ENCODE results near the gene VPREB3.

Gene VPREB3

DNA sequence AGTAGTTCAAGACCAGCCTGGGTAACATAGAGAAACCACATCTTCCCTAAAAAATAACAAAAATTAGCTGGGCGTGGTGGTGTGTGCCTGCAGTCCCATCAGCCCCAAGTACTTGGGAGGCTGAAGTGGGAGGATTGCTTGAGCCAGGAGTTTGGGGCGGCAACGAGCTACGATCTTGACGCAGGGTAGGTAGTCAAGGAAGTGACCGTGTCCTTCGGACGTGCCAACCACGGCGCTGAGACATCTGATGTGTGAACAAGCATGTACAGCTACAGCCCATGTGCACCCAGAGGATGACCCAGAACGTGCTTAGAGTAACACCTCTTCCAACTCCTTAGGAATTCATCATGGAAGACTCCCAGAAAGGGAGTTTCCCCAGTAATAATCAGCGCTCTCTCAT is 42.0 kb downstream of the VPREB3 start:
- TF ChIP-seq, protein P1, sequence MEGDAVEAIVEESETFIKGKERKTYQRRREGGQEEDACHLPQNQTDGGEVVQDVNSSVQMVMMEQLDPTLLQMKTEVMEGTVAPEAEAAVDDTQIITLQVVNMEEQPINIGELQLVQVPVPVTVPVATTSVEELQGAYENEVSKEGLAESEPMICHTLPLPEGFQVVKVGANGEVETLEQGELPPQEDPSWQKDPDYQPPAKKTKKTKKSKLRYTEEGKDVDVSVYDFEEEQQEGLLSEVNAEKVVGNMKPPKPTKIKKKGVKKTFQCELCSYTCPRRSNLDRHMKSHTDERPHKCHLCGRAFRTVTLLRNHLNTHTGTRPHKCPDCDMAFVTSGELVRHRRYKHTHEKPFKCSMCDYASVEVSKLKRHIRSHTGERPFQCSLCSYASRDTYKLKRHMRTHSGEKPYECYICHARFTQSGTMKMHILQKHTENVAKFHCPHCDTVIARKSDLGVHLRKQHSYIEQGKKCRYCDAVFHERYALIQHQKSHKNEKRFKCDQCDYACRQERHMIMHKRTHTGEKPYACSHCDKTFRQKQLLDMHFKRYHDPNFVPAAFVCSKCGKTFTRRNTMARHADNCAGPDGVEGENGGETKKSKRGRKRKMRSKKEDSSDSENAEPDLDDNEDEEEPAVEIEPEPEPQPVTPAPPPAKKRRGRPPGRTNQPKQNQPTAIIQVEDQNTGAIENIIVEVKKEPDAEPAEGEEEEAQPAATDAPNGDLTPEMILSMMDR (conservative IDR thresholded peaks at IDR 0.05) = no peak
- H3K27ac ChIP-seq = no peak overlapping the region

DNA sequence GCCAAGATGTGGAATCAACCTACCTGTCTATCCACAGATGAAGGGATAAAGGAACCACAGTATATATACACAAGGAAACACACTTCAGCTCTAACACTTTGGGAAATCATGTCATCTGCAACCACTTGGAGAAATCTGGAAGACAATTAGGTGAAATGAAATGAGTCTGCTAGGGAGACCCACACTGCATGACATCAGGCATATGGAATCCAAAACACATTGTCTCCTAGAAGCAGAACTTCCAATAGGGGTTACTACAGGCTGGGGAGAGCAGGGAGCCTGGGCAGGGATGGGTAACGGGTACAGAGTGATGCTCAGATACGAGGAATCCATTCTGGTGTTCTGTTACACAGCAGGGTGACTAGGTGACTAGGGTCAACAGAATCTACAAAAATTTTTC is 45.1 kb downstream of the VPREB3 start:
- no peak overlapping the region for H3K27ac ChIP-seq
- TF ChIP-seq, protein P1 (conservative IDR thresholded peaks at IDR 0.05) = no peak

DNA sequence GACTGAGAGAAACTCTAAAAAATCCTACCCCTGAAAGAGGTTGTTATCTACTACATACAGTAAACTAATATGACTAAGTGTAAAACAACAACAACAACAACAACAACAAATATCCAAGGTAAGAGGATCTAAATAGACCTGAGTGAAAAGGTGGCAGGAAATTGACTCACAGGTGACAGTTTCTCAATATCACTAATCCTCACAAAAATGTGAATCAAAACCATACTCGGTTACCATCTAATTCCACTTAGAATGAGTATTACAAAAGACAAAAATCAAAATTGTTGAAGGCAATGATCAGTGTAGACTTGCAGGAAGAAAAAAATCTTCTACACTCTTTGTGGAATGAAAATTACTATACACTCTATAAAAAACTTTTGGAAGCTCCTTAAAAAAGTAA is 46.0 kb downstream of the VPREB3 start:
- no peak overlapping the region for H3K27ac ChIP-seq
- TF ChIP-seq, protein P1 (conservative IDR thresholded peaks at IDR 0.05) = no peak

DNA sequence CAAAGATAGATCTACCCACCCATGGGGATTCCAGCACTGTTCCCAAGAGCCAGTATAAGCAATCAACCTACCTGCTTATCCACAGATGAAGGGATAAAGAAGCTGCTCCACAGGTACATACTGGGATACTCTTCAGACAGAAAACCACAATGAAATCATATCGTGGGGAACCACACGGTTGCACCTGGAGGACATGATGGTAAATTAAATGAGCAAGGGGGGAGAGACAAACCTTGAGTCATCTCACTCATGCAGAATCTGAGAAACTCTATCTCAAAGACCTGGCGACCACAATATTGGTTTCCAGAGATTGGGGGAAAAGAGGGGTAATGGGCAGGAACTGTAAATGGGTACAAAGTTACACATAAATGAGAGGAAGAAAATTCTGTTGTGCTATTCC is 48.9 kb downstream of the VPREB3 start:
- TF ChIP-seq, protein P1 (conservative IDR thresholded peaks at IDR 0.05) = no peak
- no peak overlapping the region for H3K27ac ChIP-seq

DNA sequence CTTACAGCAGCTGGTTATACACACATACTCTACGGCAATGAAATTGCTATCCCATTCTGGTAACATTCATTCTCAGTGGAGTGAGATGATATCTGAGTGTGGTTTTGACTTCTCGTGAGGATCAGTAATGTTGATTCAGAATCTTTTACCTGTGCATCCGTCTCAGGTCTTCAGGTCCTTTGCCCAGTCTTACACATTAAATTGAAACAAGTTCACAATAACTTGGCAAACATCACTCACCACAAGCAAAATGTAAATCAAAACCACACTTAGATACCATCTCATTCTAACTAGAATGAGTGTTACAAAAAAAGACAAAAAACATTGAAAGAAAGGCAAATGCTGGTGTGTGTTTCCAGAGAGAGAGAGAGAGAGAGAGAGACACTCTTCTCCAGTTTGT is 49.4 kb downstream of the VPREB3 start:
- TF ChIP-seq, protein P1 (conservative IDR thresholded peaks at IDR 0.05) = no peak
- H3K27ac ChIP-seq = no peak overlapping the region

DNA sequence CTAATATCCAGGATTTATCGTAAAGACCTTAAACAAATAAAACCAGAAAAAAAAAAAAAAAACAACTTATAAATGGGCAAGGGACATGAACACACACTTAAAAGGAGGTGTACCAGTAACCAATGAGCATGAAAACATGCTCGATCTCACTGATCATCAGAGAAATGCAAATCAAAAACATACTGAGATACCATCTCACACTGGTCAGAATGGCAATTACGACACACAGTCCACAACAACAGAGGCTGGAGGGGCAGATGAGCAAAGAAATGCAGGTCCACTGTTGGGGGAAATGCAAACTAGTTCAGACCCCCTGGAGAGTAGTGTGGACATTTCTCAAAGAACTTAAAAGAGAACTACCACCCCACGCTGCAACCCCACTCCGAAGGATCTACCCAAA is 50.2 kb downstream of the VPREB3 start:
- TF ChIP-seq, protein P1 (conservative IDR thresholded peaks at IDR 0.05) = no peak

More for the DNA sequence above, 50.2 kb downstream of the VPREB3 start:
- no peak overlapping the region for H3K27ac ChIP-seq

All from VCaP (cell line).